ENCODE results near the gene CLIC1.

The CLIC1 gene

DNA sequence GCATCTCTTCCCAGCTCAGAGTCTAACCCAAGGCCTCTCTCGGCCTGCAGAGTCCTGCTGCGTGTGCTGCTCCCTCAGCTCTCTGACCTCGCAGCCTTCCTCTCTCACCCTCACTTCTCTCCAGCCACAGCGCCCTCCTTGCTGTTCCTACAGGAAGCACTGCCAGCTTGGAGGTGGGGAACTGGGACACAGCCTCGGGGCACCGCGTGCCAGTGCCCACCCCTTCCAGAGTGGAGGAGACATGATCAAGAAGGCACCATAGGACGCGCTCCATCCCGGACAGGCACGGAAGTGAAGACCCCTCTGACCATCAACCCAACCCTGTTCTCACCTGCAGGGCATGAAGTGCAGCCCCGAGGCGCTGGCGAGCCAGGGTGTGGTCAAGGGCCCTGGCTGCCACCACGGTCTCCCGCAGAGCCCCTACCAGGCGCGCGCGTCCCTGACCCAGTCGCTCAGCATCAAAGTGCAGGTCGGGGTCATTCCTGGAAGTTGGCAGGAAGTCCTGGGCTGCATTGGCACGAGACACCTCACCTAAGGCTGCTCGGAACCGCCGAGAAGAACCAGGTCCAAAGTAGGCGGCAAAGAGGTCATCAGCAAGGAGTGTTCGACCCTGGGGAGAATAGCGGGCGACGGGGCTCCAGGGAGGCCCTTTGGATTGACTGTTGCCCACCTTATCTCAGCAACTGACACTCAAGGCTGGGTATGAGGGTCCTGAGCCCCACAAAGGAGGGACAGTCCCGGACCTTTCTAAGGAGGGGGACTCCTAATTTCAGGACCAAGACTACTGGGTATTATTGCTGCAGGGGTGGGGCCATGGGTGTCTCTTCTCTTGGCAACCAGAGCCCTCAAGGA is 39.5 kb upstream of the CLIC1 start:
- H3K27me3 Mint-ChIP-seq: peaks cover 8% of the 10 kb centered on the region
- H3K4me3 Mint-ChIP-seq: peak overlapping the region; percentile 71 to 84
- ATAC-seq (no peak), DNase-seq (no peak)
- H3K27ac Mint-ChIP-seq: peak overlapping the region; percentile 49 to 91
- no peaks in the 10 kb centered on the region for H3K9me3 Mint-ChIP-seq
- peaks cover 61% of the 10 kb centered on the region for H3K4me1 Mint-ChIP-seq

DNA sequence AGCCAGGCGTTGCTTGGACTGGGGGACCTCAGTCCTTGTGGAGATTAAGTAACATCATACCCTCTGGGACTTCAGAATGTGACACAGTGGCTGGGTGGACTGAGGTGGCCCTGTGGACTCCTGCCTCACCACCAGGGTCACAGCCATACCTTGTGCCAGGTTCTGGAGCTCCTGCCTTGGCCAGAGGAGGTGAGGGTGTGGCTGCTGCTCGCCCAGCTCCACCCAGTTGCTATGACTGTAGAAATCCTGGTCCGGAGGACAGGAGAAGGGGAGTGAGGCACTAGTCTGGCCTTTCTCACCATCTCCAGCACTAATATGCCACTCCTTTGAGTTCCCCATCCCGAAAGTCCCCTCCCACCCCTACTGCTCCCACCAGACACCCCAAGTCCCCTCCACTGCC is 38.9 kb upstream of the CLIC1 start:
- no peak overlapping the region for H3K27ac Mint-ChIP-seq
- ATAC-seq: no peak
- DNase-seq: no peak
- no peaks in the 10 kb centered on the region for H3K9me3 Mint-ChIP-seq
- no peak overlapping the region for H3K4me3 Mint-ChIP-seq
- peaks cover 8% of the 10 kb centered on the region for H3K27me3 Mint-ChIP-seq
- peaks cover 61% of the 10 kb centered on the region for H3K4me1 Mint-ChIP-seq

DNA sequence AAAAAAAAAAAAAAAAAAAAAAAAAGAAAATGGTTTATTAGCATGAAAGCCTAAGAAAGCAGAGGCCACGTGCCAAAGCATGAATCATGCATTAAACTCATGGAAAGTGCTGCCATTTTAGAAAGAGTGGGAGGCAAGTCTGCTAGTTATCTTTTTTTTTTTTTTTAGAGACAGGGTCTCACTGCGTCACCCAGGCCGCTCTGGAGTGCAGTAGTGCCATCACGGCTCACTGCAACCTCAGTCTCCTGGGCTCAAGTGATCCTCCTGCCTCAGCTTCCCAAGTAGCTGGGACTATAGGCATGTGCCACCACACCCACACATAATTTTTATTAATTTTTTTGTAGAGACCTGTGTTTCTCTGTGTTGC is 35.6 kb upstream of the CLIC1 start:
- Mint-ChIP-seq H3K4me1 (peaks cover 60% of the 10 kb centered on the region), H3K27ac (peak overlapping the region in 1 of 2 donors; percentile 76), H3K4me3 (peak overlapping the region in 1 of 2 donors; percentile 70), H3K9me3 (no peaks in the 10 kb centered on the region), H3K27me3 (peaks cover 8% of the 10 kb centered on the region)
- DNase-seq (no peak), ATAC-seq (no peak)

DNA sequence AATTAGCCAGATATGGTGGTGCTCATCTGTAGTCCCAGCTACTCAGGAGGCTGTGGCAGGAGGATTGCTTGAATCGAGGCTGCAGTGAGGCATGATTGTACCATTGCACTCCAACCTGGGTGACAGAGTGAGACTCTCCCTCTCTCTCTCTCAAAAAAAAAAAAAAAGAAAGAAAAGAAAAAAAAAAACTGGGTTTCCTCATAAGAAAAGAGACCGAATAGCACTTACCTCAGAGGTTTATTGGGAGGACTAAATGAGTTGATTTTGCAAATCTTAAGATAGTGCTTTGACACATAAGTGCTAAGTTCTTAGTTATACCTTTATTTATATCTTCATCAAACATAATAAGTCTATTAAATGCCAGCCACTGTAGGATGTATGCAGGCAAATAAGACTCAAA is 34.5 kb upstream of the CLIC1 start:
- no peak overlapping the region for H3K4me3 Mint-ChIP-seq

DNA sequence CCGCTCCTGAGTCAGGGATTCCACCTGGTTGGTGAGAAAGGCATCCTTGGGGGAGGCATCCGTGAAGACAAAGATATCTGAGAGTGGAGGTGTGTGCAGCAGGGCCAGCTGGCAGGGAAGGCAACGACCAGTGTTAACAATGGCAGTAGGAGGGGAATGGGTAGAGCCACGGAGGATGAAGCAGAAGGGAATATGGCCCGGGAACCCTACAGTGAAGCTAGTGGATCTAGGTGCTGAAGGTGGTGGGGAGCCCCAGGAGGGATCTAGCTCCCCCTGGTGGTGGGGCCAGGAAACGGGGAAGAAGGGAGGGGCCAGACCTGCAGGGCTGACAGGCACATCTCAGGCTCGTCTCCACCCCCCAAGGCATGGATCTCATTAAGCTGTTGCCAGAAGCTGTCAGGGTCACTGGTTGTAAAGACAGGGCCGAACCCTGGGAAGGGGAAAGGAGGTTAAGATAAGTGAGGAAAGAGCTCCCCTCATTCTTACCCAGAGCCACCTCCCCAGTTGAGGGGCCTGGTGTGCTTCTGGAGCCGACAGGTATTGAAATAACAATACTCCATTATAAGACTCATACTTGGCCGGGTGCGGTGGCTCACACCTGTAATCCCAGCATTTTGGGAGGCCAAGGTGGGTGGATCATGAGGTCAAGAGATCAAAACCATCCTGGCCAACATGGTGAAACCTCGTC is 33.5 kb upstream of the CLIC1 start:
- DNase-seq: peak; percentile 82
- peak; percentile 86 for ATAC-seq
- Mint-ChIP-seq H3K4me3 (no peak overlapping the region), H3K27ac (peak overlapping the region in 1 of 2 donors; percentile 38), H3K9me3 (no peaks in the 10 kb centered on the region), H3K4me1 (peaks cover 46% of the 10 kb centered on the region), H3K27me3 (no peaks in the 10 kb centered on the region)

More for the DNA sequence above, 34.5 kb upstream of the CLIC1 start:
- ATAC-seq (no peak), DNase-seq (no peak)
- Mint-ChIP-seq H3K27ac (no peak overlapping the region), H3K27me3 (peaks cover 8% of the 10 kb centered on the region), H3K9me3 (no peaks in the 10 kb centered on the region), H3K4me1 (peaks cover 49% of the 10 kb centered on the region)

DNA sequence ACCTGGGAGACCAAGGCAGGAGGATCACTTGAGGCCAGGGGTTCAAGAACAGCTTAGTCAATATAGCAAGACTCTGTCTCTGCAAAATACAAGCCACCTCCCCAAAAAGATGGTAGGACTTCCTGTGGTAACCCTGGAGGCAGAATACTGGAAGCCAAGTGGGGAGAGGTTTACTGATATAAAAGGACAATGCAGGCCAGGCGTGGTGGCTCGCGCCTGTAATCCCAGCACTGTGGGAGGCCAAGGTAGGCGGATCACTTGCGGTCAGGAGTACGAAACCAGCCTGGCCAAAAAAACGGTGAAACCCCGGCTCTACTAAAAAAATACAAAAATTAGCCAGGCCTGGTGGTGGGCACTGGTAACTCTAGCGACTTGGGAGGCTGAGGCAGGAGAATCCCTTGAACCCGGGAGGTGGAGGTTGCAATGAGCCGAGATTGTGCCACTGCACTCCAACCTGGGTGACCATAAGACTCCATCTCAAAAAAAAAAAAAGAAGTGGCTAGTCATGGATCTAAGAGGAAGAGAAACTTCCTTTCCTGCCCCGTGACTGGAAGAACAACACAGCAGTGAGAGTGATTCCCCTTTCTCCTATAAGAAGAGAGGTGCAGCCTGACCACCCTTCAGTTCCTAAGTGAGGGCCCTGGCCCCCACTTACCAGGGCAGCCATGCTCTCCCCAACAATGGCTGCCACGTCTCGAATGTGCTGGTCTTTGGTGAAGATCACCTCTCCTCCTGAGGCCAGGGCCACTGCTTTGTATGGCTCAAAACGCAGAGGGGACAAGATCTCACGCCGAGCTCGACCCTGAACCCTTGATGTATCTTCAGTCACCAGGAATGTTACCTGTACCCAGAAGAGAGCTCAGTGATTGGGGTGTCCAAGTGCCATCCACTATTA is 32.3 kb upstream of the CLIC1 start:
- ATAC-seq (no peak), DNase-seq (no peak)
- Mint-ChIP-seq H3K4me3 (no peak overlapping the region), H3K4me1 (peaks cover 35% of the 10 kb centered on the region), H3K27me3 (no peaks in the 10 kb centered on the region), H3K27ac (no peak overlapping the region), H3K9me3 (no peaks in the 10 kb centered on the region)

DNA sequence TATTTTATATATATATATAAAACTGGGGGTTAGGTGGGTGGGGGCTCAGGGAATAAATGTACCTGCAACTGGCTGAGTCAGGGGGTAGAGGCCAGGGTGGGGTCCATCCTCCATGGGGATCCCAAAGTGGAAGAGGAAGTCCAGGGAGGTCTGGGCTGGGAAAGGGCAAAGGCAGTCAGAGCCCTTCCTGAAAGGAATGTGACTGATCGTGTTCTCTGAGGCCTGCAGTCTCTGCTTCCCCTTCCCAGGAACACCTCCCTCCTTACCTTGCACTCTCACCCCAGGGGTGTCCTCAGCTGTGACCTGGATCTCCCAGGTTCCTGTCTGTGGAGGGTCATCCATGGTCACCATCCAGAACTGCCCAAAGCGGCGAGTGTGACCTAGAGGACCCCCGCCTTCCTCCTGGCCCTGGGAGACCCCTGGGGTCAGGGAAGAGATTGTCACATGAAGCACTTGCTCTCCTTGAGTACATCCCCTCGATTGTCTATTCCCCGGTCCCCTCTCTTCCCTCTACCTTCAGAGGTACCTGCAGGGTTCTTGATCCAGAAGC is 30.8 kb upstream of the CLIC1 start:
- Mint-ChIP-seq H3K9me3 (no peaks in the 10 kb centered on the region), H3K4me1 (peaks cover 24% of the 10 kb centered on the region), H3K27me3 (no peaks in the 10 kb centered on the region), H3K4me3 (no peak overlapping the region), H3K27ac (peak overlapping the region in 1 of 2 donors; percentile 23)
- ATAC-seq: no peak
- DNase-seq: no peak

DNA sequence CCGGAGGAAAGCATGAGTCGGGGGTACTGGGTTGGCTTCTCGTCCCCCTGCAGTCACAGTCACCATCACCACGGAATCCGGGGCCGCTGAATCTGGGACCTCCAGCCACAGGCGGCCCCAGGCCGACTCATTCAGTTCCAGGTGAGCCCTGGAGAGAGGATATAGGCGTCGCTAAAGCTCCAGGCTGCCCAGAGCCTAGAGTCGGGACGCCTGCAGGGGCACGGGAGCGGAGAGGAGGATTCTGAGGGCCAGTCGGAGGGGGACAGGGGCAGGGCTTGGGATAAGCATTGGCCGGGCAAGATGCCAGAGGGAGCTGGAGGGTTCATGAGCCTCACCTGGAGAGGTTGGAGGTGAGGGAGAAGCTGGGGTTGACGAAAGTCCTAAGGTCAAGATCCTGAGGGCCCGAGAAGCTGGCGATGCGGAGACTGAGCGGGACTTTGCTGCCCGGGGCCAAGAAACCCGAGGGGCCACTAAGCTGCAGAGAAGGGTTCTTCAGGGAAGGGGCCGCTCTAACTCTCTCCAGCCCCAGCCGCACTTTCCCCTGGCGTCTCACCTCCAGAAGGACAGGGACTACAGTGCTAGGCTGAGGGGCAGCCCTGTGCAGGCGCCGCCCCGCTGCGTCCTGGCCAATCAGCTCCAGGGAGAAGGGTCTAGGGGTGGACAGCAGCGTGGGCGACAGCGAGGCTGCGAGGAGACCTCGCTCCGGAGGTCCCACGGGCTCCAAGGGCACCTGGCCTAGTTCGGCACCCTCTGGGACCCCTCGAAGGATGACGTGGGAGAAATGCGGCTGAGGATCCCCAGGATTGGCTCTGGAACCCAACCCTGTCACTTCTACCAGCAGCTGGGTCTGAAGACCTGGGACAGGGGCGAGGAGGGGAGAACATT is 29.8 kb upstream of the CLIC1 start:
- ATAC-seq (no peak), DNase-seq (no peak)
- H3K9me3 Mint-ChIP-seq: no peaks in the 10 kb centered on the region
- no peak overlapping the region for H3K27ac Mint-ChIP-seq
- H3K4me3 Mint-ChIP-seq: no peak overlapping the region
- no peaks in the 10 kb centered on the region for H3K27me3 Mint-ChIP-seq
- peaks cover 18% of the 10 kb centered on the region for H3K4me1 Mint-ChIP-seq

DNA sequence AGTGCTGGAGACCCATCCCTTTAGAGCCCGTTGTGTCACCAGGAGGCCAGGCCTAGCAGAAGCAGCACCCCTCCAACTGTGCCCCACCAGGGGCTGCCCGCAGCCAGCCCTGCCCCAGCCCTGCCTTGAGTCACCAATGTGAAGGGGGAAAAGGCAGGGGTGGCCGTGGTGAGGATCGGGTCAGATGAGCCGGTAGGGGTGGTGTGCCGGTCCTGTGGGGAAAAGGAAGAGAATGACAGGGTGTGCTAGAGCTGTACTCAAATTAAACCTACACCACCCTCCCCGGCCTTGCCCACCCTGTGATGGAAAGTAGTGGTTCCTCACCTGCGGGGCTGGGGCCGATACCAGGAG is 29.2 kb upstream of the CLIC1 start:
- DNase-seq (no peak), ATAC-seq (no peak)
- no peak overlapping the region for H3K4me3 Mint-ChIP-seq
- H3K4me1 Mint-ChIP-seq: peaks cover 23% of the 10 kb centered on the region
- no peak overlapping the region for H3K27ac Mint-ChIP-seq
- H3K27me3 Mint-ChIP-seq: no peaks in the 10 kb centered on the region
- H3K9me3 Mint-ChIP-seq: no peaks in the 10 kb centered on the region

DNA sequence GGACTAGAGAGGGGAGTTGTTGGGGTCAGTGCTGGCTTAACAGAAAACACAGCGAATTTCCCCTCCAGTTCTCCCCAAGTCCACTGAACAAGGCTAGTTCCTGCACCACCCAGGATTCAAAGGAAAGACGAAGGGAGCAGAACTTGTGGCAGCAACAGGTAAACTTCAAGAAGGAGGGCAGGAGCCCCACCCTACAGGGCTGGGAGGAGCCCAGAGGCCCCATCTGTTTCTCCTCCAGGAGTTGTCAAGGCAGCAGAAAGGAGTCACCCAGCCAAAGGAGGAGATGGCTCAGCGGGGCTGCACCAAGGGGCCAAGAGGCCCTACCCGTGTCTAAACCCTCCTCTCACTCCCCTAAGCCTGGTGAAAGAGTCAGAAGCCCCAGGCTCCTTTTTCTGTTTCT is 27.9 kb upstream of the CLIC1 start:
- no peak for DNase-seq
- ATAC-seq: no peak
- Mint-ChIP-seq H3K9me3 (no peaks in the 10 kb centered on the region), H3K4me3 (no peak overlapping the region), H3K27me3 (no peaks in the 10 kb centered on the region), H3K4me1 (peaks cover 15% of the 10 kb centered on the region), H3K27ac (no peak overlapping the region)

DNA sequence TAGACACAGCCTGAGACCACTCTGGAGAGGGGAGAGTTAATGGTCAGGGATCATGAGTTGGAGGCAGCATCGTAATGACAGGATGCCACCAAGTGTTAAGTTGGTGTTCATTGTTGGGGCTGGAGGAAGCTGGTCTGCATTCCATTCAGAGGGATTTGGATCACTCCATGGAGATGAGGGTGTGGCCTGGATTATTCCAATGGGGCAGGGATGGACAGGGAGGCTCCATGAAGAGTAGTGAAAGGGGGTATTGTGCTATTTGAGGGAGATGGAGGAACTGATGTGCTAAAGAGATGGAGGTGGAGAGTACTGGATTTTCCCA is 27.2 kb upstream of the CLIC1 start:
- ATAC-seq (no peak), DNase-seq (no peak)
- peaks cover 14% of the 10 kb centered on the region for H3K4me1 Mint-ChIP-seq
- H3K27me3 Mint-ChIP-seq: no peaks in the 10 kb centered on the region
- H3K4me3 Mint-ChIP-seq: no peak overlapping the region
- peak overlapping the region in 1 of 2 donors; percentile 3 for H3K27ac Mint-ChIP-seq
- H3K9me3 Mint-ChIP-seq: no peaks in the 10 kb centered on the region

DNA sequence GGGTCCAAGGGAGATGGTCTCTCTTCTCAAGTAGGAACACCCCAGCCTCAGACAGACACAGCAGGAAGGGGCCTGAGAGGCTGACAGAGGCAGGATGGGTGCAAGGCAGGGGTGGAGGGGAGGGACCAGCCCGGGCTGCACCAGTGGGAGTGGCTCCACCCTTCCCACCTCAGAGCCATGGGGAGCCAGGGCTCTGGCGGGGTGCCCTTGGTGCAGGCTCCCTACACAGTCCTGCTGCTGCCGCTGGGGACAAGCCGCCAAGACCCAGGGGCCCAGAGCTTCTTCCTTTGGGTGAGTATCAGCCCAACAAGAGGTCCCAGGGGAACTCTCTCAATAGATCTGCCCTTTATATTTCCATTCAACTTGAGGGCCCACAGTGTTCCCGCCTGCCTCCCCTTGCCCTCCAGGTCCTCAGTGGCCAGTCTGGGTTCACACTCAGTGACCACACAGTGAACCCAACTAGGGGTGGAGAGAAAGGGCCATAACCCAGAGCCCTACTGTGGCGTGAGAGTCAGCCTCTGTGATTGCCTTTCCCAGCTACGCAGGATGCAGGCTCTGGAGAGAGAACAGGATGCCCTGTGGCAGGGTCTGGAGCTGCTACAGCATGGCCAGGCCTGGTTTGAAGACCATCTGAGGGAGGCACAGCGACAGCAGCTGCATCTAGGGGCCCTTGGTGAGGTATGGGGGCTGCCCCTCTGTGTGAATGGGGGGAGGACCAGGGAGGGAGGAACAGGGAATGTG is 26.7 kb upstream of the CLIC1 start:
- ATAC-seq (no peak), DNase-seq (no peak)
- no peaks in the 10 kb centered on the region for H3K9me3 Mint-ChIP-seq
- no peaks in the 10 kb centered on the region for H3K27me3 Mint-ChIP-seq
- no peak overlapping the region for H3K27ac Mint-ChIP-seq
- no peak overlapping the region for H3K4me3 Mint-ChIP-seq
- H3K4me1 Mint-ChIP-seq: peaks cover 17% of the 10 kb centered on the region

DNA sequence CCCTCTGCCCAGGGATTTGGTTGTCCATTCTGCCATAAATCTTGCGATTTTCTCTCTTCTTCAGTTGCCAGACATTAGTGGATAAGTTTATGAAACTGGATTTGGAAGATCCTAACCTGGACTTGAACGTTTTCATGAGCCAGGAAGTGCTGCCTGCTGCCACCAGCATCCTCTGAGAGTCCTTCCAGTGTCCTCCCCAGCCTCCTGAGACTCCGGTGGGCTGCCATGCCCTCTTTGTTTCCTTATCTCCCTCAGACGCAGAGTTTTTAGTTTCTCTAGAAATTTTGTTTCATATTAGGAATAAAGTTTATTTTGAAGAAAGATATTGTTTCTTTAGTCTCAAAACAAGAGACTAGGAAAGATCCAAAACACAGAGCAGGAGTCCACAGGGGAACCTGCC is 26.0 kb upstream of the CLIC1 start, which contains the start of gene SAPCD1:
TSS of gene SAPCD1 (plus strand) at position 301 of the 400 bp plus-strand sequence. CDS start 399 bp downstream, outside the sequence.
- H3K27me3 Mint-ChIP-seq: no peaks in the 10 kb centered on the region
- no peaks in the 10 kb centered on the region for H3K9me3 Mint-ChIP-seq
- H3K4me3 Mint-ChIP-seq: no peak within 1 kb of the TSS
- peak within 1 kb of the TSS in 1 of 2 donors; percentile 85 for H3K27ac Mint-ChIP-seq
- ATAC-seq (no peak), DNase-seq (no peak)
- peaks cover 19% of the 10 kb centered on the region for H3K4me1 Mint-ChIP-seq

DNA sequence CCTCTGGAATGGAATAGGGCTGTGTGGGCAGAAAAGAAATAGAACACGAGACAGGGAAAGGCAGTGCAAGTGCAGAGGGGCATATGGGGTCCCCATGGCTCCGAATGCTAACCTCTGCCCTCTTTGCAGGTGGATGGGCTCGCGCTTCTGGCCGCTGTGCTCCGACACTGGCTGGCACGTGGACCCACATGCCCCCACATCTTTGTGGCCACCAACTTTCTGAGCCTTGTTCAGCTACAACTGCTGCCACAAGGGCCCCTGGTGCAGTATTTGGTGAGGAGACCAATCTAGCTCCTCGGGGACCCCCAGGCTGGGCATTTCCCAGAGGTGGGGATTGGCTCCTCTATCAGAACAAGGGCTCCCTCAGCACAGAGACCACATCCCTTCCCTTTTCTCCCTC is 25.0 kb upstream of the CLIC1 start:
- H3K4me1 Mint-ChIP-seq: peaks cover 19% of the 10 kb centered on the region
- H3K27me3 Mint-ChIP-seq: no peaks in the 10 kb centered on the region
- H3K27ac Mint-ChIP-seq: no peak overlapping the region
- no peak for ATAC-seq
- H3K4me3 Mint-ChIP-seq: no peak overlapping the region
- H3K9me3 Mint-ChIP-seq: no peaks in the 10 kb centered on the region
- no peak for DNase-seq

Data from stimulated activated naive CD8-positive, alpha-beta T cell treated with anti-CD3 and anti-CD28 coated beads, Interleukin-15, amount 100 ng/mL, for 72 hours (primary cell).